Glomerular endothelial cell (primary cell): Measurements from ENCODE around the gene HHATL. TPM values are rescaled to one million over a fixed set of nuclear protein-coding genes. Genes with fewer than 3 reads are reported as not detected.

ENCODE experiments used
- DNase-seq: peaks from one replicate; pipeline ENCODE4 v3.0.0-alpha.2; 2011; ENCODE audit warnings: low read depth, low spot score; ENCODE audit errors: extremely low read depth
- total RNA-seq: library from RNA; depleted of rRNA; stranded (reverse); fragments of >200 nt; gene quantifications from 2 replicates; pipeline ENCODE4 v1.2.3, GENCODE V29; 2015

The HHATL gene
- total RNA-seq: not detected in 2 replicates

- no peak for DNase-seq
Observed at GRCh38 chr3:42702066-42702951, at the start of gene HHATL. Gene HHATL, minus strand, starts transcription at chr3:42702798. Its CDS starts 1,972 bp downstream, at chr3:42700826.

- DNase-seq: no peak
Observed at GRCh38 chr3:42751609-42752008, 49.0 kb upstream of the HHATL start.

GRCh38 chr3:42750834-42751233, 48.2 kb upstream of the HHATL start:
- no peak for DNase-seq

GRCh38 chr3:42749753-42750231, 47.2 kb upstream of the HHATL start:
- no peak for DNase-seq

- DNase-seq: no peak
Observed at GRCh38 chr3:42749025-42749752, 46.6 kb upstream of the HHATL start.

GRCh38 chr3:42747581-42747980, 45.0 kb upstream of the HHATL start:
- no peak for DNase-seq

GRCh38 chr3:42746455-42747450, 44.2 kb upstream of the HHATL start:
- no peak for DNase-seq

- DNase-seq: no peak
Observed at GRCh38 chr3:42745776-42746454, 43.3 kb upstream of the HHATL start.

- no peak for DNase-seq
Observed at GRCh38 chr3:42745291-42745745, 42.7 kb upstream of the HHATL start.

- no peak for DNase-seq
Observed at GRCh38 chr3:42743204-42743995, 40.8 kb upstream of the HHATL start.

GRCh38 chr3:42742688-42743087, 40.1 kb upstream of the HHATL start:
- no peak for DNase-seq

GRCh38 chr3:42742259-42742658, 39.7 kb upstream of the HHATL start:
- no peak for DNase-seq

GRCh38 chr3:42741796-42742195, 39.2 kb upstream of the HHATL start:
- no peak for DNase-seq

- DNase-seq: no peak
Observed at GRCh38 chr3:42739401-42740158, 37.0 kb upstream of the HHATL start.

- no peak for DNase-seq
Observed at GRCh38 chr3:42736531-42736930, 33.9 kb upstream of the HHATL start.

- DNase-seq: no peak
Observed at GRCh38 chr3:42736081-42736480, 33.5 kb upstream of the HHATL start.

GRCh38 chr3:42735615-42736014, 33.0 kb upstream of the HHATL start:
- no peak for DNase-seq

- DNase-seq: no peak
Observed at GRCh38 chr3:42735019-42735418, 32.4 kb upstream of the HHATL start.
